GM19193 (cell line): ENCODE data around the gene FGF5.

ENCODE experiments used
- POLR2A ChIP-seq: IDR thresholded peaks from 4 replicates; pipeline ENCODE4 v1.6.1; 2011; ENCODE audit not compliant: insufficient read depth, insufficient read length; ENCODE audit errors: extremely low read depth

FGF5 gene

DNA sequence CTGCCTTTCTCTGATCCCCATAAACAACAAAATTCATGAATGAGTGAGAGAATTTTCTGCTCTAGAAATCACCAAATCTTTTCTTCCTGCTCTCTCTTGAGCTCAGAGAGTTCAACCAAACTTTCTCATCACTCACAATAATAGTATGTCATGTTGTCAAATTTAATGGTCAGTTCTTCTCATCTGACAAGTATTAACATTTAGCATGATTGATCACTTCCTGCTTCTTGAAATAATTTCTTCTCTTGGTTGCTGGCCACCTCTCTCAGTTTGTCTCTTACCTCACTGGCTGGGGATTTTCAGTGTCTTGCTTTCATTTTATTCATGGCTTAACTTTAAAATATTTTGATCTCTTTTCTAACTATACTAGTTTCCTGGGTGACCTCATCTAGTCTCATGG, 25.5 kb upstream of the FGF5 start:
- no peak for TF ChIP-seq POLR2A

GRCh38 chr4:80243274-80244018, 23.0 kb upstream of the FGF5 start:
- TF ChIP-seq POLR2A: no peak

DNA sequence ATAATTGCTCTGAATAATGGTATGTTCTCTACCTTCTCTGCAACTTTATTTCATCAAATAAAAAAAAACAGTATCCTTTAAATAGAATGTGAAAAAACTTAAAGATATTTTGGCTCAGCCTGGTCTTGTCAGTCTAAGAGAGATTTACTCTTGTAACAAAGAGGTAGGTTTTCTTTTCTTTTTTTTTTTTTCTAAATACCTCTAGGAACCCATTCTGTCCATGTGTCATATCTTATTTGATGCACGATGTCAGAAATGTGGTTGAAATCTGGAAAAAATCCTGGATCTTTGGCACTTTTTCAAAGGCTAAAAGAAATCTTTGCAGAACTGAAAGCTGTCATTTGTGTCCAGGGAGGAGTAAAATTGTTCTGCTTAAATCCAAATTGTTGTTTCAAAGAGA, 17.3 kb upstream of the FGF5 start:
- no peak for TF ChIP-seq POLR2A

- TF ChIP-seq POLR2A: no peak
Observed at GRCh38 chr4:80252427-80252826, 14.0 kb upstream of the FGF5 start.

GRCh38 chr4:80252953-80253352, 13.5 kb upstream of the FGF5 start:
- no peak for TF ChIP-seq POLR2A

DNA sequence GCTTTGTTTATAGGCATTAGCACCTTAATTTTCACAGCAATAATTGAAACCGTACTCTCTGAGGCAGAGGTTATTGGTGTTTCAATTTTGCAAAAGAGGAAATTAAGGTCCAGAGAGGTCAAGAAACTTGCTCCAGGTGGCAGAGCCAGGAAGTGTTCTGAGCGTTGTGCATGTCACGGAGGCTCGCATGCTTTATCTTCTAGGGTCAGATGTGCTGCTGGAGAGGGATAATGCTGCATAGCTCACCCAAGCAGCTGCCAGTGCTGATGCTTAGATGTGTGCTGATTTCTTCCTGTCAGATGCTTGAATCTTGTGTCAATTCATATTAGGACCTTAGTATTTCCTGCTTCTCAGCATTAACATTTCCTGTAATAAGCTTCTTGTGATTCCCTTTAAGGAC, 13.0 kb upstream of the FGF5 start:
- TF ChIP-seq POLR2A: no peak

GRCh38 chr4:80254114-80254513, 12.3 kb upstream of the FGF5 start:
- TF ChIP-seq POLR2A: no peak

GRCh38 chr4:80255329-80256095, 11.0 kb upstream of the FGF5 start:
- TF ChIP-seq POLR2A: no peak

- no peak for TF ChIP-seq POLR2A
Observed at GRCh38 chr4:80257851-80258250, 8.6 kb upstream of the FGF5 start.

GRCh38 chr4:80259012-80259411, 7.5 kb upstream of the FGF5 start:
- TF ChIP-seq POLR2A: no peak

DNA sequence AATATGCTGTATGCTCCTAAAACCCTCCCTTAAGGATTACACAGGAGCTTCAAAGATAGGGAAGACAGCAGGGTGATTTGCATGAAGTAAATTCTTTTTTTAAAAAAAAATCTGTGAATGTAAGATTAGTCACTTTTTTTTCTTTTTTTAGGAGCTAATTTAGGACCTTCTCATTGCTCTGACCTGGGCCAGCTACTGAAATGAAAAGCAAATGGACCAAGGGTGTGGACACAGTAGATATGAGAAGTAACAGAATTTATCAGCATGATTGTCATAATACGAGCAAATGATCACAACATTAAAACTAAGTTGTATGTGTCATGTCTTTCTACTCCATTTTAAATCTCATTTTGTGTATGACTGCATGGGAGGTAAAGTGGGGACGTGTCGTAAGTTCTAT, 6.6 kb upstream of the FGF5 start:
- TF ChIP-seq POLR2A: no peak

GRCh38 chr4:80261989-80262600, 4.4 kb upstream of the FGF5 start:
- TF ChIP-seq POLR2A: no peak

- no peak for TF ChIP-seq POLR2A
Observed at GRCh38 chr4:80263541-80264351, 2.7 kb upstream of the FGF5 start.

DNA sequence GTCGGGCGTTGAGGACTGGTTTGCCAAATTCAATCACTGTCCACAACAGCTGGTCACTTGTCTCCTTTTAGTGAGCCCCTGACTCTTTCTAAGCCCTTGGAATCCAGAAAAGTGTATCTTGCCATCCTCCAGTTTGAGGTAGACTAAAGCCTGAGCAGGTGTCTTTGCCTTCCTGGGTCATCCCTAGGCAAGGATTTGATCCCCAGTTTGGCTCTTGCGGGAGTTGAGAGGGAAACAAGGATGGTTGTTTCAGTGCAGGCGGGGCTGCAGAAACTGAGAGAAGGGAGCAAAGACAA, 2.2 kb upstream of the FGF5 start:
- no peak for TF ChIP-seq POLR2A

- TF ChIP-seq POLR2A: no peak
Observed at GRCh38 chr4:80264825-80265224, 1.6 kb upstream of the FGF5 start.

GRCh38 chr4:80265571-80266252, 752 bp upstream of the FGF5 start:
- TF ChIP-seq POLR2A: no peak
